ENCODE results near the gene ZNF439. TPM values are rescaled to one million over a fixed set of nuclear protein-coding genes. Genes with fewer than 3 reads are reported as not detected.
A peak's percentile ranks its signal among the peaks of the same experiment; 100 is the strongest.
"Not testable (repeated sequence)": the region's sequence is repeated elsewhere in the genome, so short reads cannot be mapped to it uniquely, and the experiment has no call there.

Gene ZNF439
- total RNA-seq, 4 donors from 2014 or later = 11.6 to 30.5 (median 23.4) TPM

DNA sequence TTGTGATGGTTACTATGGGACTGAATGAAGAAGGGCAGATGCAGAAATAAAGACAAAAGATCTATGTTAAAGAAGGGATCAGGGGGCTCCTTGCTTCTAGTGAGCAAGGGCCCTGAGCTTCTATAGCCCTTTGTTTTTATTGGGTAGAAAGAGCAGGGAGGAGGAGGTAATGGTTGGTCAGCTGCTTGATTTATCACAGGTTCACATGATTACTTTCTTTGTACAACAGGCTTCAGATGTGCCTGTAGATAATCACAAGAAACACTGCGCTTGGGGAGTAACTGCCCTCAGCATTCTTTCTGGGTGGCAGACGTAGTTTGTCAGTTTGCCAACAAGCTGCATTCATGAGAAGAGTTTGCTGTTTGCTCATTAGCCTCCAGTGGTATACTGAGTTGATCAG, 4.8 kb upstream of the ZNF439 start:
- H3K4me1 ChIP-seq = peaks cover 0 to 7% (median 0%) of the 10 kb centered on the region in 4 donors
- no peak overlapping the region for H3K27ac ChIP-seq
- DNase-seq = no peak
- no peaks in the 10 kb centered on the region for H3K9me3 ChIP-seq
- TF ChIP-seq POLR2A (IDR thresholded peaks at IDR 0.05) = no peak
- TF ChIP-seq, protein P1, sequence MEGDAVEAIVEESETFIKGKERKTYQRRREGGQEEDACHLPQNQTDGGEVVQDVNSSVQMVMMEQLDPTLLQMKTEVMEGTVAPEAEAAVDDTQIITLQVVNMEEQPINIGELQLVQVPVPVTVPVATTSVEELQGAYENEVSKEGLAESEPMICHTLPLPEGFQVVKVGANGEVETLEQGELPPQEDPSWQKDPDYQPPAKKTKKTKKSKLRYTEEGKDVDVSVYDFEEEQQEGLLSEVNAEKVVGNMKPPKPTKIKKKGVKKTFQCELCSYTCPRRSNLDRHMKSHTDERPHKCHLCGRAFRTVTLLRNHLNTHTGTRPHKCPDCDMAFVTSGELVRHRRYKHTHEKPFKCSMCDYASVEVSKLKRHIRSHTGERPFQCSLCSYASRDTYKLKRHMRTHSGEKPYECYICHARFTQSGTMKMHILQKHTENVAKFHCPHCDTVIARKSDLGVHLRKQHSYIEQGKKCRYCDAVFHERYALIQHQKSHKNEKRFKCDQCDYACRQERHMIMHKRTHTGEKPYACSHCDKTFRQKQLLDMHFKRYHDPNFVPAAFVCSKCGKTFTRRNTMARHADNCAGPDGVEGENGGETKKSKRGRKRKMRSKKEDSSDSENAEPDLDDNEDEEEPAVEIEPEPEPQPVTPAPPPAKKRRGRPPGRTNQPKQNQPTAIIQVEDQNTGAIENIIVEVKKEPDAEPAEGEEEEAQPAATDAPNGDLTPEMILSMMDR (IDR thresholded peaks at IDR 0.05) = no peak
- H3K27me3 ChIP-seq = no peaks in the 10 kb centered on the region
- H3K36me3 ChIP-seq = no peaks in the 10 kb centered on the region
- H3K4me3 ChIP-seq = no peak overlapping the region

DNA sequence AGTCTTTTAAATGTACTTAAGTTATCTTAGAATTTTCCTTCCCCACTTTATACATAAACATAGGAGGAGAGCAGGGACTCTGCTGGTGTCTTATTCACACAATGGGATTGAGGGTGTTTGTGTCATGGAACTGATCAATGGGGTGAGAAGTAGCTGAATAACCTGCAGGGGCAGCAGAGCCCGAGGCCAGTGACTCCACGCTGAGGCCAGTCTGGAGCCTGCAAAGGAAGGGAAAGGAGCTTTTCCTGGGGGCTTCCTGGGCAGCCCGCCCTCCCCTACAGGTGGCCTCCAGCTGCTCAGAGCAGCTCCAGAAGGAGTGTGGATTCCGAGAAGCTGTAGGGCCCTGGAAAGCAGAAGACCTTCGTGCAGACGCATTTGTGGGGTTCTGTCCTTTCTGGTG, 911 bp upstream of the ZNF439 start:
- not testable (repeated sequence) for H3K27me3 ChIP-seq, H3K27ac ChIP-seq, DNase-seq, H3K4me1 ChIP-seq, H3K36me3 ChIP-seq, H3K4me3 ChIP-seq, H3K9me3 ChIP-seq

DNA sequence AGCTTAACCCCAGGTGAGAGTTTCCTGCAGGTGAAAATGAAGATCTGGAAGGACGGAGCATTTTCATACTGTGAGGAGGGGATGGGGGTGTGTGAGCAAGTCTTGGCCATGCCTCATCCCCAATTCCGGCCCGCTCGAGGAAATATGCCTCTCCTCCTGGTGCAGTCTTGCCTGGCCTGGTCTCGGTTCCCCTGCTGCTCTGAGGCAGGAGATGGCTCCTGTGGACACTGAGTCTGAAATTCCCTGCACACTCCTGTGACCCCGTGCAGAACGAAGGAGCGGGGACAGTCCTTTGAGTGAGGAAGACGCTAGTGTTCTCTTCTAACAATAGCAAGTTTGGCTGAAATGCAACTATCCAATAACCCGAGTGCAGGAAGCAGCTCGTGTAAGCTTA, 329 bp upstream of the ZNF439 start:
- DNase-seq = no peak
- Histone ChIP-seq H3K27ac (peak overlapping the region in 3 of 4 donors; percentile 45 to 85 (median 65)), H3K36me3 (no peaks in the 10 kb centered on the region), H3K4me1 (peaks cover 0 to 7% (median 0%) of the 10 kb centered on the region in 4 donors), H3K9me3 (no peaks in the 10 kb centered on the region), H3K27me3 (no peaks in the 10 kb centered on the region), H3K4me3 (peak overlapping the region; percentile 62 to 77 (median 72))
- TF ChIP-seq, protein P1 (IDR thresholded peaks at IDR 0.05) = no peak
- no peak for TF ChIP-seq POLR2A (IDR thresholded peaks at IDR 0.05)

DNA sequence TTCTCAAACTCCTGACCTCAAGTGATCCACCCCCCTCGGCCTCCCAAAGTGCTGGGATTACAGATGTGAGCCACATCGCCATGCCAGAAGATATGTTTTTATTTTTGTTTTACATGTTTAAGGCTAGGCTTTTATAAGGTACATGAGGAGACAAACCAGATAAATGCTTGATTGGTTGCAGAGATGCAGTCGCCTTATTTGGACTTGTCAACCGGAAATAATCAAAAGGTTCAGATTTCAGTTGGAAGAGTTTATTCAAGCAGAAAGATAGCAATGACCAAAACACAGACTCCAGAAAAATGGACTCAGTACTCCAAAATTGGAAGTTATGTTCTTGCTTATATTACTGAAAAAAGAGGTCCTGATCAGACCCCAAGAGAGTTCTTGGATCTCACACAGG, 1.8 kb downstream of the ZNF439 start:
- not testable (repeated sequence) for H3K27me3 ChIP-seq, H3K27ac ChIP-seq, H3K4me1 ChIP-seq, H3K9me3 ChIP-seq, H3K36me3 ChIP-seq, DNase-seq, H3K4me3 ChIP-seq

DNA sequence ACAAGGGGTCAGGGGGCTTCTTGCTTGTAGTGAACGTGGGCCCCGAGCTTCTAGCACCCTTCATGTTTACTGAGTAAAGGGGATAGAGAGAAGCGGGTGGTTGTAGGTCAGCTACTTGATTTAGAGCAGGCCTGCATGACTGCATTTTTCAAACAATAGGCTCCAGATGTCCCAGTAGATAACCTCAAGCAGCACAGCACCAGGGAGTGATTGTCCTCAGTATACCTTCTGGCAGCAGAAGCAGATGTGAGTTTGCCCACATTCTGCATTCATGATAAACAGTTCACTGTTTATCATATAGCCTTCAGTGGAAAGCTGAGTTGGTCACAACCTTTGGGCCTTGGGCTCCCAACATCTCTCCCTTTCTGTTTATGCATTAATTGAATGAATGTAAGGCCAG, 4.8 kb downstream of the ZNF439 start:
- Histone ChIP-seq H3K27me3 (no peaks in the 10 kb centered on the region), H3K36me3 (peaks cover 0 to 7% (median 0%) of the 10 kb centered on the region in 3 donors), H3K9me3 (no peaks in the 10 kb centered on the region), H3K27ac (no peak overlapping the region), H3K4me3 (no peak overlapping the region), H3K4me1 (peaks cover 0 to 5% (median 0%) of the 10 kb centered on the region in 4 donors)
- no peak for DNase-seq
- TF ChIP-seq, protein P1 (IDR thresholded peaks at IDR 0.05) = no peak
- TF ChIP-seq POLR2A (IDR thresholded peaks at IDR 0.05) = no peak

DNA sequence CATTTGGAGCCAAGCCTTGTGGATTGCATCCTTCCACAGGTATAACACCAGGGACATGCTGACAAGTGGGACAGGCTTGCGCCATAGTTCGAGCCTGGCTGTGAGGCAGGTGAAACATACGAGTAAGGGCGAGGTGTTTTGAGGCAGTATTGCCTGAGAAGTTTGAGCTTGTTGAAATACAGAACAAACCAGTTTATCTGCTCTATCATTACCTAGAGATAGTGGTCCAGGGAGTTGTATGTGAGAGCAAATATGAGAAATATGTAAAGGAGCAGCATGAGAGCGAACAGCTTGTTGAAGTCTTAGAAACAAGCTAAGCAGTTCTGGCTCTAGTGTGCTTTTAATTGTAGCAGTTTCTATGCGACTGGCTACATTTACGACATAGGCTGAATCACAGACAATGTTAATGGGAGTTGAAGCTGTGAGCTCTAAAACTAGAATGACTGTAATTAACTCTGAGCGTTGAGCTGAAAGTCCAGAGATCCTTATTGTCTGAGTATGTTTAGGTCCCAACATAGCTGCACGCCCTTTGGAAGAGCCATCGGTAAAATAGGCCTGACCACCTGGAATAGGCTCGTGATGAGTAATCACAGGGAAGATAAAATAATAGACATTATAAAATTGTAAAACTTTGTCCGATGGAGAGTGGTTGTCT, 8.2 kb downstream of the ZNF439 start:
- Histone ChIP-seq H3K27me3 (no peaks in the 10 kb centered on the region), H3K36me3 (peaks cover 0 to 12% (median 0%) of the 10 kb centered on the region in 3 donors), H3K27ac (peak overlapping the region in 2 of 4 donors; percentile 56 to 71), H3K4me1 (peaks cover 0 to 4% (median 0%) of the 10 kb centered on the region in 4 donors), H3K9me3 (peaks cover 0 to 5% (median 2%) of the 10 kb centered on the region in 4 donors), H3K4me3 (peak overlapping the region in 1 of 4 donors; percentile 7)
- peak in 1 of 3 donors; percentile 49 for DNase-seq
- TF ChIP-seq POLR2A (IDR thresholded peaks at IDR 0.05) = no peak

DNA sequence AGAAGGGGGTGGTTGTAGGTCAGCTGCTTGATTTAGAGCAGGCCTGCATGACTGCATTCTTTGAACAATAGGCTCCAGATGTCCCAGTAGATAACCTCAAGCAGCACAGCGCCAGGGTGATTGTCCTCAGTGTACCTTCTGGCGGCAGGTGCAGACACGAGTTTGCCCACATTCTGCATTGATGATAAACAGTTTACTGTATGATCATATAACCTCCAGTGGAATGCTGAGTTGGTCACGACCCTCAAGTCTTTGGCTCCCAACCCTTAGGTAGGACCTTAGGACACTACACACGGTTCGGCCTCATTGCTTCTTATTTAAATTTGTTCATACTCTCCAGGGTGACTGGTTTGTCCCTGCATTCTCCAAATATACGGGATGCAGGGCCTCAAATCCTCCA, 12.2 kb downstream of the ZNF439 start:
- H3K27ac ChIP-seq = no peak overlapping the region
- peaks cover 0 to 6% (median 0%) of the 10 kb centered on the region in 3 donors for H3K36me3 ChIP-seq
- no peaks in the 10 kb centered on the region for H3K27me3 ChIP-seq
- H3K9me3 ChIP-seq = peaks cover 0 to 20% (median 5%) of the 10 kb centered on the region in 4 donors
- H3K4me1 ChIP-seq = peaks cover 0 to 3% (median 0%) of the 10 kb centered on the region in 4 donors
- H3K4me3 ChIP-seq = no peak overlapping the region
- DNase-seq = no peak
- TF ChIP-seq, protein P1 (IDR thresholded peaks at IDR 0.05) = no peak
- TF ChIP-seq POLR2A (IDR thresholded peaks at IDR 0.05) = no peak
